OCI-LY3 (cell line): ENCODE measurements around the gene WDR83.

Experiments used
- CTCF ChIP-seq: fragments of 200-600, 300-600 bp; sonication (generic); IDR thresholded peaks from 2 replicates; pipeline ENCODE4 v1.5.1; 2014; ENCODE audit warnings: antibody characterized with exemption, low read length, low read depth
- EZH2phosphoT487 ChIP-seq: fragments of 200-600 bp; shearing (Covaris generic); IDR thresholded peaks from 2 replicates; pipeline ENCODE4 v1.6.1; 2018; ENCODE audit warnings: antibody characterized with exemption, mixed run types, low read depth

DNA sequence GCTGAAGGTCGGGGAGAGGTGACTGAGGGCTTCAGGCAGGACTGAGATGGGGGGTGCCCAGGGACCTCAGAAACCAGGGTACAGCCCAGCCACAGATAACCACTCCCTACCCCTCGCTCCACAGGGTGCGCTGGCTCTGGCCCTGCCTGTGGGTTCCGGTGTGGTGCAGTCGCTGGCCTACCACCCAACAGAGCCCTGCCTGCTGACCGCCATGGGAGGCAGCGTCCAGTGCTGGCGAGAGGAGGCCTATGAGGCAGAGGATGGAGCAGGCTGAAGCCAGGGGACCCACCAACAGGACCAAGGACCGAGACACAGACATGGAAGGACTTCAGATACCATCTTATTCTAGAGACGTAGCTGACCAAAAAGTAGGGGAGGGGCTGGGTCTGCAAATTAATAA, 8.8 kb downstream of the WDR83 start:
- TF ChIP-seq CTCF, result no peak
- TF ChIP-seq EZH2phosphoT487, result no peak
